Peyer's patch (tissue), 4 donors: Measurements from ENCODE around the gene ZSCAN10.

Experiments used
- POLR2A ChIP-seq, 2 donors: fragments of 450-650 bp; IDR thresholded peaks; one replicate each; pipeline ENCODE4 v1.5.1; 2017; ENCODE audit warnings: antibody characterized with exemption in 2 of 2, mild to moderate bottlenecking in 2 of 2, moderate library complexity in 2 of 2
- TF ChIP-seq, protein P1 (sequence below), 6 experiments: fragments of 450-650 bp in 4 of 6; fragments of 200-600 bp in 2 of 6; sonication (generic) in 1 of 6; IDR thresholded peaks; one replicate each; pipeline ENCODE4 v1.5.1; 2017 to 2019; ENCODE audit warnings: antibody characterized with exemption in 6 of 6, mild to moderate bottlenecking in 3 of 6, moderate library complexity in 1 of 6

DNA sequence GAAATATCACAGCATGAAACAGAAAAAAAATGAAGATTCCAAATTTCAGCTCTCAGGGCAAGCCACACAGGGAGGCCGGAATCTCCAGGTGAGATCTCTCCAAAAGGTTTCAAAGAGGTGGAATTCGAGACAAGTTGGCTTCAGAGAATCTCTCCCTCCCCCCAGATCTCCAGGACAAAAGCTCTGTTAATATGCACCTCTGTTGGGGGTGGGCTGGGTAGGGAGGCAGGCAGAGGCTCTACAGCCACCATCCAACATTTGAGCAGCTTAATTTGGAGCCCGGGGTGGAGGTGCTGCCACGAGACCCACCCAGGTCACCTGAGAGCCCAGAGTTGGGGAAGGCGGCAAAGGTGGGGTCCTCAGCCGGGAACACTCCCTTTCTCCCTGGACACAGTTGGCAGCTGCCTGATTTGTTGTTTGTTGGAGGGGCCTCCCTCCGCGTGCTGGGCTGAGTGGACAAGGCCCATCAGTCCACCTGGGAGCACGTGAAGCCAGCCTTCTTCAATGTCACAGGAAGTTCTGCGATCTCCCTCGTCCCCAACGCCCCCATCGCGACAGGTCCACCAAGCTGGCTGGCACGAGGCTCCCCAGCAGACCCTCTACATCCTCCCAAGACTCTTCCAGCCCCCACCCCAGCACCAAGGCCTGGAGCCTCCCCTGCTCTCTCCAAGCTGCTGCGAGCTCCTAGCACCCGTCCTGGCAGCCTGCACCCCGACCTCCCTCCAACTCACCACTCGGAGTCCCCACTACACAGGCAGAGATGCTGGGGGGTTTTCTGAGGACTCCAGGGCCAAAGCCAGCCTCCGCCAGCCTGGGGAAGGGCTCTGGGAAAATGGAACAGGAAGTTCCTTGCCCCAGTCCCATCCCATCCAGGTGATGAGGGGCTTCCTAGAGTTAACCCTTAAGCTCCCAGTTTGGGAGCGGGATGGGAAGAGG lies at the start of gene ZSCAN10:
- TF ChIP-seq, protein P1, sequence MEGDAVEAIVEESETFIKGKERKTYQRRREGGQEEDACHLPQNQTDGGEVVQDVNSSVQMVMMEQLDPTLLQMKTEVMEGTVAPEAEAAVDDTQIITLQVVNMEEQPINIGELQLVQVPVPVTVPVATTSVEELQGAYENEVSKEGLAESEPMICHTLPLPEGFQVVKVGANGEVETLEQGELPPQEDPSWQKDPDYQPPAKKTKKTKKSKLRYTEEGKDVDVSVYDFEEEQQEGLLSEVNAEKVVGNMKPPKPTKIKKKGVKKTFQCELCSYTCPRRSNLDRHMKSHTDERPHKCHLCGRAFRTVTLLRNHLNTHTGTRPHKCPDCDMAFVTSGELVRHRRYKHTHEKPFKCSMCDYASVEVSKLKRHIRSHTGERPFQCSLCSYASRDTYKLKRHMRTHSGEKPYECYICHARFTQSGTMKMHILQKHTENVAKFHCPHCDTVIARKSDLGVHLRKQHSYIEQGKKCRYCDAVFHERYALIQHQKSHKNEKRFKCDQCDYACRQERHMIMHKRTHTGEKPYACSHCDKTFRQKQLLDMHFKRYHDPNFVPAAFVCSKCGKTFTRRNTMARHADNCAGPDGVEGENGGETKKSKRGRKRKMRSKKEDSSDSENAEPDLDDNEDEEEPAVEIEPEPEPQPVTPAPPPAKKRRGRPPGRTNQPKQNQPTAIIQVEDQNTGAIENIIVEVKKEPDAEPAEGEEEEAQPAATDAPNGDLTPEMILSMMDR (IDR thresholded peaks at IDR 0.05): no peak
- no peak for TF ChIP-seq POLR2A (IDR thresholded peaks at IDR 0.05)
